Keratinocyte (primary cell): ENCODE data around the gene GZMM. TPM values are rescaled to one million over a fixed set of nuclear protein-coding genes. Genes with fewer than 3 reads are reported as not detected.

Experiments used
- DNase-seq: peaks from one replicate; pipeline ENCODE4 v3.0.0-alpha.2; 2011; ENCODE audit warnings: low read depth, missing footprints, low spot score
- FAIRE-seq: peaks from 2 replicates; lab custom pipeline; 2011; peaks lifted over from hg19 to GRCh38; lab: Jason Lieb, UNC
- H2AFZ ChIP-seq: 2 replicates; pipeline ENCODE4 v1.6.0; 2012; ENCODE audit warnings: low read length, control low read depth, inconsistent platforms; ENCODE audit not compliant: control insufficient read depth
- H3K27ac ChIP-seq: 2 replicates; pipeline ENCODE4 v1.5.1; 2011; ENCODE audit warnings: low read length; ENCODE audit not compliant: control insufficient read depth, insufficient read depth
- H3K27me3 ChIP-seq: 3 replicates; pipeline ENCODE4 v1.6.0; 2011; ENCODE audit warnings: low read length; ENCODE audit not compliant: control insufficient read depth, insufficient read depth; ENCODE audit errors: extremely low read depth
- H3K36me3 ChIP-seq, 2 experiments: 2 replicates in 1 of 2; 3 replicates in 1 of 2; pipeline ENCODE4 v1.5.1; 2011; ENCODE audit warnings: low read length in 2 of 2, mild to moderate bottlenecking in 1 of 2; ENCODE audit not compliant: control insufficient read depth in 2 of 2, insufficient read depth in 2 of 2; ENCODE audit errors: extremely low read depth in 1 of 2
- H3K4me1 ChIP-seq: 3 replicates; pipeline ENCODE4 v1.5.1; 2011; ENCODE audit warnings: low read length; ENCODE audit not compliant: control insufficient read depth, insufficient read depth; ENCODE audit errors: extremely low read depth
- H3K4me2 ChIP-seq: 3 replicates; pipeline ENCODE4 v1.6.0; 2011; ENCODE audit warnings: low read depth, low read length; ENCODE audit not compliant: control insufficient read depth, insufficient read depth; ENCODE audit errors: extremely low read depth
- H3K4me3 ChIP-seq, 3 experiments: fragments of 200-600 bp in 1 of 3; sonication (generic) in 1 of 3; 2 replicates in 2 of 3; 3 replicates in 1 of 3; pipeline ENCODE4 v1.5.1; 2011 to 2016; ENCODE audit warnings: low read length in 3 of 3, mild to moderate bottlenecking in 3 of 3, control low read depth in 2 of 3, inconsistent platforms in 1 of 3, low read depth in 1 of 3, mixed read lengths in 1 of 3, mixed run types in 1 of 3, moderate library complexity in 1 of 3; ENCODE audit not compliant: control insufficient read depth in 2 of 3, insufficient read depth in 2 of 3; ENCODE audit errors: extremely low read depth in 1 of 3
- H3K79me2 ChIP-seq: 2 replicates; pipeline ENCODE4 v1.6.0; 2012; ENCODE audit warnings: low read length; ENCODE audit not compliant: control insufficient read depth, insufficient read depth
- H3K9ac ChIP-seq: 3 replicates; pipeline ENCODE4 v1.6.0; 2011; ENCODE audit warnings: low read length; ENCODE audit not compliant: control insufficient read depth, insufficient read depth; ENCODE audit errors: extremely low read depth
- H3K9me1 ChIP-seq: 3 replicates; pipeline ENCODE4 v1.6.0; 2011; ENCODE audit warnings: low read length; ENCODE audit not compliant: control insufficient read depth, insufficient read depth; ENCODE audit errors: extremely low read depth
- H3K9me3 ChIP-seq: 2 replicates; pipeline ENCODE4 v1.5.1; 2012; ENCODE audit warnings: low read depth, low read length; ENCODE audit not compliant: control insufficient read depth
- H4K20me1 ChIP-seq: 3 replicates; pipeline ENCODE4 v1.6.0; 2011; ENCODE audit warnings: low read length; ENCODE audit not compliant: control insufficient read depth, insufficient read depth; ENCODE audit errors: extremely low read depth
- EZH2 ChIP-seq: IDR thresholded peaks from one replicate; pipeline ENCODE4 v1.6.1; 2012; ENCODE audit warnings: inconsistent platforms, mild to moderate bottlenecking, low read length, moderate library complexity
- dilution Hi-C: fragments of 300-500 bp; cut with MboI; formaldehyde crosslinking; loops from one replicate; pipeline ENCODE4 v1.7.0; 2020; ENCODE audit warnings: low sequenced_read_pairs; ENCODE audit not compliant: extremely low pct_ligation_motif_present
- polyA minus RNA-seq, 3 experiments: library from RNA; depleted of rRNA, polyadenylated mRNA; stranded (reverse); fragments of >200 nt; gene quantifications; 1 replicate in 1 of 3; 2 replicates in 1 of 3; 3 replicates in 1 of 3; pipeline ENCODE4 v1.2.3, GENCODE V29; 2011
- polyA plus RNA-seq, 5 experiments: library from polyadenylated mRNA; depleted of rRNA in 3 of 5; stranded (reverse) in 3 of 5; stranded (forward) in 1 of 5; unstranded in 1 of 5; fragments of >200 nt; gene quantifications; 1 replicate in 1 of 5; 2 replicates in 3 of 5; 3 replicates in 1 of 5; pipeline versions ENCODE4 v1.2.1 to v1.2.3, GENCODE V29; 2011 to 2012; ENCODE audit warnings: missing spikeins in 2 of 5, low read depth in 1 of 5, low replicate concordance in 1 of 5
- TF ChIP-seq, protein P1 (sequence below), 3 experiments: IDR thresholded peaks in 1 of 3; conservative IDR thresholded peaks in 1 of 3; optimal IDR thresholded peaks in 1 of 3; 2 replicates in 2 of 3; 3 replicates in 1 of 3; pipeline versions ENCODE3 to v1.5.1; 2011; ENCODE audit warnings: low read length in 3 of 3, mild to moderate bottlenecking in 3 of 3, moderate library complexity in 2 of 3, control low read depth in 1 of 3, inconsistent platforms in 1 of 3; ENCODE audit not compliant: insufficient read depth in 2 of 3; ENCODE audit errors: extremely low read depth in 1 of 3

GZMM gene
- polyA plus RNA-seq (not detected in 3 replicates), polyA minus RNA-seq (not detected in 3 replicates)
- polyA plus RNA-seq (2011; ENCODE audit: low read depth), result not detected
- not detected in 2 replicates for polyA plus RNA-seq (2011; cell fraction: cytosol; rRNA removed)
- not detected in 2 replicates for polyA plus RNA-seq (2011; cell fraction: nucleus; rRNA removed)
- 0.31 TPM in 1 of 2 replicates, not detected in the other for polyA plus RNA-seq (2012; ENCODE audit: low replicate concordance)
- polyA minus RNA-seq (2011; cell fraction: cytosol; rRNA and poly(A)+ RNA removed), result not detected
- not detected in 2 replicates for polyA minus RNA-seq (2011; cell fraction: nucleus; rRNA and poly(A)+ RNA removed)

DNA sequence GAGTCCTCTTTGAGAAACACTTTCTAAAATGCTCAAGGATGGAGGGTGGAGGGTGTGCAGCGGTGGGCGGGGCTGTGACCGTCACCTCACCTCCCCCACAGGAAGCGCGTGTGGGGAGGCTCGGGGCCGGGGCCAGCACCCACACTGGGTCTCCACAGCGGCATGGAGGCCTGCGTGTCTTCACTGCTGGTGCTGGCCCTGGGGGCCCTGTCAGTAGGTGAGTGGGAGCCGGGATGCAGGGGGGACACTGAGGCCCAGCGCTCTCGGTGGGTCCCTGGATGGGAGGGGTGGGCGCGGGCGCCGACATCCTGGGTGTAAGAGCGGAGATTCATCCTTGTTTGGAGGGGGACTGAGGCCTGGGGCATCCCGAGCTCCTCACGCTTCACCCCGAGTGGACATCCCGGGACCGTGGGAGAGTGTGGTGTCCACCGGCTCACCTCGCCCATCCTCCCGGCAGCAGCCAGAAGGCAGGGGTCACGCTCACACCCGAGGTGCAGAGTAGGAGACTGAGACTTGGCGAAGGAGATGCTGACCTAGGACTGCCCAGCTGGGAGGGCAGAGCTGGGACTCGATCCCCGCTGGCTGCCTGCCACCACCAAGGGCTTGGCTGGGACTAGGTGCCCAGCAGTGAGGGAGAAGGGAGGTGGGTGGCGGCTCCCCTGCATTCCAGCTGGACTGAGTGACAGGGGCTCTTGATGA lies at the start of gene GZMM:
Gene GZMM, plus strand, starts transcription at position 144 of the 699 bp plus-strand sequence. Its CDS starts 19 bp downstream, at position 163.
- Histone ChIP-seq H2AFZ (no peak within 1 kb of the TSS), H3K36me3 (peaks cover 5 to 12% of the 10 kb centered on the region in 2 experiments), H3K27me3 (no peaks in the 10 kb centered on the region), H3K79me2 (no peaks in the 10 kb centered on the region), H3K4me3 (no peak within 1 kb of the TSS), H3K9ac (no peak within 1 kb of the TSS), H3K4me2 (no peak within 1 kb of the TSS), H3K27ac (no peak within 1 kb of the TSS), H3K9me1 (no peaks in the 10 kb centered on the region), H3K9me3 (no peaks in the 10 kb centered on the region), H3K4me1 (no peaks in the 10 kb centered on the region), H4K20me1 (no peaks in the 10 kb centered on the region)
- no peak for DNase-seq
- TF ChIP-seq, protein P1, sequence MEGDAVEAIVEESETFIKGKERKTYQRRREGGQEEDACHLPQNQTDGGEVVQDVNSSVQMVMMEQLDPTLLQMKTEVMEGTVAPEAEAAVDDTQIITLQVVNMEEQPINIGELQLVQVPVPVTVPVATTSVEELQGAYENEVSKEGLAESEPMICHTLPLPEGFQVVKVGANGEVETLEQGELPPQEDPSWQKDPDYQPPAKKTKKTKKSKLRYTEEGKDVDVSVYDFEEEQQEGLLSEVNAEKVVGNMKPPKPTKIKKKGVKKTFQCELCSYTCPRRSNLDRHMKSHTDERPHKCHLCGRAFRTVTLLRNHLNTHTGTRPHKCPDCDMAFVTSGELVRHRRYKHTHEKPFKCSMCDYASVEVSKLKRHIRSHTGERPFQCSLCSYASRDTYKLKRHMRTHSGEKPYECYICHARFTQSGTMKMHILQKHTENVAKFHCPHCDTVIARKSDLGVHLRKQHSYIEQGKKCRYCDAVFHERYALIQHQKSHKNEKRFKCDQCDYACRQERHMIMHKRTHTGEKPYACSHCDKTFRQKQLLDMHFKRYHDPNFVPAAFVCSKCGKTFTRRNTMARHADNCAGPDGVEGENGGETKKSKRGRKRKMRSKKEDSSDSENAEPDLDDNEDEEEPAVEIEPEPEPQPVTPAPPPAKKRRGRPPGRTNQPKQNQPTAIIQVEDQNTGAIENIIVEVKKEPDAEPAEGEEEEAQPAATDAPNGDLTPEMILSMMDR (optimal IDR thresholded peaks at IDR 0.05 in 1 of 3, IDR thresholded peaks at IDR 0.05 in 1 of 3, conservative IDR thresholded peaks at IDR 0.05 in 1 of 3; ENCODE audit: extremely low read depth in 1 of 3, insufficient read depth in 2 of 3, low read length in 3 of 3), result no peak
- no peak for TF ChIP-seq EZH2
- FAIRE-seq, result no peak
- dilution Hi-C loops, result no loop called here

DNA sequence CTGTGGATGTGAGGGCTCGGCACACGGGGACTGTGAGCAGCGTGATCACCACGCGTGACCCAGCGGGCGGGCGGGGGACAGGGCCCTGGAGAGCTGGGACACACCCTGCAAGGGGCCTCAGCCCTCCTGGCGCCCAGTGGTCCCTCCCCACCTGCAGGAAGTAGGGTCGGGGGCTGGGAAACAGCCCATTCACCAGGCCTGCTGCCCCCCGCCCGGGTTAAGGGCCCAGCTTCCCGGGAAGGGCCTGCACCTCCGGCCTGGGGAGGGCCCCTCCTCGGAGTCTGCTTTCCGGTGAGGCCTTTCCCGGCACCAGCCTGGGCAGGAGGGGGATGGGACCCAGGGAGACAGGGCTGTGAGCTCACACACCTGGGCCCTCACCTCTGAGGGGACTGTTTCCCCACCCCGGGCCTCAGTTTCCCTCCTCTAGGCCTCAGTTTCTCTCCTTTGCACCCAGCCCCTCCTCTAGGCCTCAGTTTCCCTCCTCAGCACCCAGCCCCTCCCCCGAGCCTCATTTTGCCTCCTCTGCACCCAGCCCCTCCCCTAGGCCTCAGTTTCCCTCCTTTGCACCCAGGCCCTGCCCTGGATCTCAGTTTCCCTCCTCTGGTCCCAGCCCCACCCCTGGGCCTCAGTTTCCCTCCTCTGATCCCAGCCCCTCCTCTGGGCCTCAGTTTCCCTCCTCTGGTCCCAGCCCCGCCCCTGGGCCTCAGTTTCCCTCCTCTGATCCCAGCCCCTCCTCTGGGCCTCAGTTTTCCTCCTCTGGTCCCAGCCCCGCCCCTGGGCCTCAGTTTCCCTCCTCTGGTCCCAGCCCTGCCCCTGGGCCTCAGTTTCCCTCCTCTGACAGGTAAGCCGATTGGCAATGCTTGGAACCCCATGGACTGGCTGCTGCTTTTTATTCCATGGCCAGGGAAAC lies 49.4 kb upstream of the GZMM start:
- no peak for DNase-seq
- no peak for FAIRE-seq
- Histone ChIP-seq H3K4me1 (no peaks in the 10 kb centered on the region), H3K4me2 (no peak overlapping the region), H3K4me3 (no peak overlapping the region), H2AFZ (no peak overlapping the region), H4K20me1 (no peaks in the 10 kb centered on the region), H3K9me1 (no peaks in the 10 kb centered on the region), H3K36me3 (no peaks in the 10 kb centered on the region), H3K27me3 (peaks cover 23% of the 10 kb centered on the region), H3K79me2 (no peaks in the 10 kb centered on the region), H3K27ac (no peak overlapping the region), H3K9me3 (no peaks in the 10 kb centered on the region), H3K9ac (no peak overlapping the region)
- TF ChIP-seq, protein P1 (optimal IDR thresholded peaks at IDR 0.05 in 1 of 3, IDR thresholded peaks at IDR 0.05 in 1 of 3, conservative IDR thresholded peaks at IDR 0.05 in 1 of 3; ENCODE audit: extremely low read depth in 1 of 3, insufficient read depth in 2 of 3, low read length in 3 of 3), result no peak
- TF ChIP-seq EZH2, result no peak
- dilution Hi-C loops, result no loop called here
